HG02759 (cell line): ENCODE results near the gene RAB6B.

ENCODE experiments used
- ATAC-seq: cut with Tn5 transposase; IDR thresholded peaks from one replicate; pipeline ENCODE4 v1.9.1; 2021; ENCODE audit warnings: mild to moderate bottlenecking, moderate library complexity; ENCODE audit not compliant: unreplicated experiment

The RAB6B gene

DNA sequence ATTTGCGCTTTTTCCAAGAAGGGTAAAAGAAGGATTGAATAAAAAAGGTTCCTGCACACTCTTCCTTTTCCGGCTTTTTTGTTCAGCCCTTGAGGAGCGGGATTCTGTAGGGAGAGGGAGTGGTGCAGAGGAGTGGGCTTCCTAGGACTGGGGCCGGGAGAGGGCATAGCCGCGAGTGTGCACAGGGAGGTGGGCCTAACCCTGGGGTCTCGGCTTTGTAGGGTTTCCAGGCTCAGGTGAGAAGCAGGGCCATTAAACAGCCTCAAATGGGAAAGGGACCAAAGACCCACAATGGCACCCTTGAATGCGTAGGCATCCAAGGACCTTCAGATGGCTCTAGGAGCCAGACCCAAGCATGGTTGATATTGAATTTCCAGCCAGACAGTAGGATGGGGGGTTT lies 35.4 kb upstream of the RAB6B start:
- no peak for ATAC-seq

DNA sequence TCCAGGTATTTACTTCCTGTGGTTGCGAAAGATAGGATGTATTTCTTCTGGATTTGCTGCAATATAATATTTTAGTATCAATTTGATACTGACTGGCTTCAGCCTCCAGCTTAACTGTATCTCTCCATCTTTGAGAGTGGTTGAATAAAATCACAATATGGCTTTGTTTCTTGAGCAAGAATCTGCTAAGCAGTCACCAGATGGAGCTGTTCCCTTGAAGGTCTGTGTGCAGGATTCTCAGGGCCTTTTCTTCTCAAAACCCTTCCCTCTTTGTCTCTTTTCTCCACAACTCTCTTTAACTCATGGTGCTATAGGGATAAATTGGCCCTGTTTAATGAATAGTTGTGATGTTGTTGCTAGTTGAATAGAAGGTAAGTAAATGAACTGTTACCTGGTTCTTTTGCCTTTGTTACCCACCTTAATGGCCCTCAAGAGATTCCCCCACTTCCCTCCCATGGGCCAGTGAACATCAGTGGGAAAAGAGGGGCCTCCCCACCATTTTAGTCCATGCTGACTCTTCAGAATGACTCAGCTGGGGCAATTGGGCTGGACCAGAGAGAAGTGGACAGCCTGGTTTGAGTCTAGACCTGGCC lies 34.8 kb upstream of the RAB6B start:
- no peak for ATAC-seq

GRCh38 chr3:133928903-133929607 lies 33.4 kb upstream of the RAB6B start:
- ATAC-seq = no peak

DNA sequence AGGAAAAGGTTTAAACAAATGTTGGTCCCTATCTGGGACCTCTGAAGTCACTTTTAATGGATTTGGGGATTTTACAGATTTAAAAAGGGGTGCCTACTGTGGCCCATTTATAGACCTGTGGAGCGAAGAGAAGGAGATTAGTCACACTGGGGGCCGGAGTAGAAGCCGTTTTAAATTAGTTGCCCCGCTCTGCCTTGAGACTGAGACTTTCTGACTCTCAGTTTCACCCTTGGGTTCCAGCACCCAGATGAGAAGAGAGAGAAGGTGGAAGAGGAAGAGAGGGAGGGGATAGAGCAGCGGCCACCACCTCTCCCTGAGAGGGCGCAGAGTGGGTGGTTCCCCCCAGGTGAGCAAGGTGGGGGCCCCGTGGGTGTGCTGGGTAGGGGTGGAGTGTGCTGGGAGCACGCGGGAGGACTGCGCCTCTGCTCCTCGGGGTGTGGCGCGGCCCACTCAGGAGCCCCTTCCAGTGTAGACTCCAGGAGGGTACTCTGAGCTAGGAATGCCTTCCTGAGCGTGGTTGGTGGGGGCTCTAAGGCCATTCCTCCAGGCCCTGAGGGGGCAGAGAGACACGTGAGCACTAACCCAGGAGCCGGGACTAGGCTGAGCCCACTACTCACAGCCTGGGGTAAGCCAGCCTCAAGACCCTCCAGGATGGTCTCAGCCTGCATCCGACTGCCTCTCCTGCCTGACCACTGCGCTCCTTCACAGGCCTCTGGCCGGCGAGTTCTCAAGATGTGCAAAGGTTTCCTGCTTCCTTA lies 32.6 kb upstream of the RAB6B start:
- ATAC-seq = no peak

- ATAC-seq = peak; percentile 87
These were observed 31.9 kb upstream of the RAB6B start for GRCh38 chr3:133927540-133928066.

- peak; percentile 16 for ATAC-seq
These were observed 31.3 kb upstream of the RAB6B start for GRCh38 chr3:133926736-133927539.

DNA sequence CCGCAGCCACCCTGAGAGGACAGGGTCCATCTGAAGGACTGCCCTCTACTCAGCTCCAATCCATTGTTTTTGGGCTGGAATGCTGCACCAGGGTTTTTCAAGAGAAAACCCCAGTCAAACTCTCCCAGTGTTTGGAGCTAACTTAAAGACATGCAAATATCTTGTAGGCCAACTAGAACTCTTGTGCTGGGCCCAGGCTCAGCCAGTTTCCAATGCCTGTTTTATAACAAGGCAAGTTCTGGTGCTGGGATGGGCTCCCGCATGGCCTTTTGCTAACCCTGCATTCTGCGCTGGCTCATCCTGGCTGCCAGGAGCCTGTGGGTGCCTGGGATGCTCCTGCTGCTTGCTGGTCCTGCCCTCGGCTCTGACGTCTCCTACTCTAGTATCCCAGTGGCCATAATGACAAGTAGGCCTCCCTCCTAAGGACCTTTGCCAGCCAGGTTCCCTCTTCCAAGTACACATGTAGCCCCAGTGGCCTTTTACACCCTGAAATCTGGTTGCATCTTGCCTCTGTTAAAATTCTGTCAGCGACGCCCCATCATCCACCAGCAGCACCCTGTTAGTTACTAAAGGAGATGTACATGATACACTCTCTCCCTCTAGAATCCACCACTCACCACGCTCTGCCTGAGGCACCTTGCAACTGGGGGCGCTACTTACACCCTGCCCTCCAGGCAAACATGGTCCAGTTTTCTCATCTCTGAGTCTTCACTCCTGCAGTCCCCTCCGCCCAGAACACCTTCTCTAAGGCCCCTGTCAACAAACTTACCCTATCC lies 30.5 kb upstream of the RAB6B start:
- no peak for ATAC-seq

DNA sequence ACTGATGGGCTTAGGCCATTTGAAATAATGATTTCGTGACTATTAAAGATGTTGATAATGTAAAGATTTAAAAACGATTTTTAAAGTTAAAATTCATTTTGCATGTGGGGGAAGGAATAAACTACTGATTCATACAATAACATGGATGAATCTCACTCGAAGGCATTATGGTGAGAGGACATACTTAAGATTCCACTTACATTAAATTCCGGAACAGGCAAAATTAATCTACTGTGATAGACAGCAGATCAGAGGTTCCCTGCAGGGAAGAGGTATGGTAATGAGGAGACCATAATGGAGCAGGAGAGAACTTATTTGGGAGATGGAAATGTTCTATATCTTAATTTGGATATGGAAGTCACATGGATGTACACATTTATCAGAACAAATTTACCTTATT lies 28.4 kb upstream of the RAB6B start:
- ATAC-seq = no peak

DNA sequence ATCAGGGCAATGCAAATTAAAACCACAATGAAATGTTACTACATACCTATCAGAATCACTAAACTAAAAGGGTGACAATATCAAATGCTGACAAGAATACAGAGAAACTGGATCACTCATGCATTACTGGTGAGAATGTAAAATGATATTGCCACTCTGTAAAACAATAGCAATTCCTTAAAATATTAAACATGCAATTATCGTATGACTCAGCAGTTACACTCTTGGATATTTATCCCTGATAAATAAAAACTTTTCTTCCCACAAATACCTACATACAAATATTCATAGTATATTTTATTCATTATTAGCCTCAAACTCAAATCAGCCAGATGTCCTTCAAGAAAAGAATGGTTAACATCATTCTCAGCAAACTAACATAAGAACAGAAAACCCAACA lies 25.9 kb upstream of the RAB6B start:
- no peak for ATAC-seq

DNA sequence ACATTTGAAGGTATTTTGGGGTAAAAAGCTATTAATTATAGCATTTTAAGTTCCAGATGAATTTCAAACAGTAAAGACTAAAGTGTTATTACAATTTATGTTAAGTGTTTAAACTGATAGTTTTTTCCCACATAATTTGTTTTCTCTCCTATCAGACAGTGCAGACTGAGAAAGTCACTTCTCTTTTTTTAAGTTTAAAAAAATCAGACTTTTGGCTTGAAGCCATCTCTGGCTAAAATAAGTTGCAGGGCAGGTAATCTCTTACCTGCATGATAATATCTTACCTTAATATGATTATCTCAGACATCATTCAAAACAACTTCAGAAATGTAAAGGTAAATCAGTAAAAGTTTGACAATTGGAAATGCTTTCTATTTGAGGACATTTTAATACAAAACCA lies 21.5 kb upstream of the RAB6B start:
- no peak for ATAC-seq

- no peak for ATAC-seq
These were observed 20.3 kb upstream of the RAB6B start for GRCh38 chr3:133915685-133916658.

DNA sequence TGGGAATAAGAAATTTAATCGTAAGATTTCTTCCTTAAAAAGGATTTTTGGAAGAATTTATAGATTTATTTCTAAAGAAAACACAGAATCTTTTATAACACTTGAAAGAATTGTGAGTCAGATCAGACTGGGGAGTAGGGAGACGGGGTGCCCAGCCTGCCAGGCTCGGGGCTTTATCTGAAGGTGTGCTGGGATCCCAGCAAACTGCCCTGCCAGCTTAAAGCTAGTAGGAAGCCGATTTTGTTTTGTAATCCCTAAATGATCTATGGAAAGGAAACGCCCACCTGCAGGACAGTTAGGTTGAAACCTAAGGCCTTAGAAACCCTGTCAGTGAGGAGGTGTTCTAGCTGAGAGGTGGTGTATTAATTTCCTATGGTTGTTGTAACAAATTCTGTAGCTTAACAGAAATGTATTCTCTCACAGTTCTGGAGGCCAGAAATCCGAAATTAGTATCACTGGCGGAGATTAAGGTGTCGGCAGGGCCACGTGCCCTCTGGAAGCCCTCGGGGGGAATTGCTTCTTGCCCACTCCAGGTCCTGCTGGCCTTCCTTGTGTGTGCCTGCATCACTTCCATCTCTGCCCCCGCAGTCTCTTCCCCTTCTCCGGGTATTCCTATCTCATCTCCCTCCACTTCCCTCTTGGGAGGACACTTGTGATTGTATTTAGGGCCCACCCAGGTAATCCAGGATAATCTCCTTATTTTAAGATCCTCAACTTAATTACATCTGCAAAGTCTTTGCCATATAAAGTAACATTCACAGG lies 19.3 kb upstream of the RAB6B start:
- no peak for ATAC-seq

GRCh38 chr3:133910422-133910821 lies 14.7 kb upstream of the RAB6B start:
- no peak for ATAC-seq

- ATAC-seq = no peak
These were observed 9.7 kb upstream of the RAB6B start for GRCh38 chr3:133905376-133905775.

DNA sequence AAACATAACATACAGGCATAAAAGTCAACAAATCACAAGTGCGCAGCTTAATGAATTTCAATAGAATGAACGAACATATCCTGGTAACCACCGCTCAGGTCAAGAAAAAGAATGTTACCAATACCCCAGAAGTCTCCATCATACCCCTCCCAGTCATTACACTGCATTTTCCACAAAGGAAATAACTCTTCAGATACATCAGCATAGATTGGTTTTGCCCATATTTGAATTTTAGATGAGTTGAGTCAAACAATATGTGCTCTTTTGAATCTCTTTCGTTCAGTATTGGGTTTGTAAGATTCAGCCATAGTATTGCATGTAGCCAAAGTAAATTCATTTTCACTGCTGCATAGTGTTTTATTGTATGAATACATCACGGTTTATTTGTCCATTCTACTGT lies 6.2 kb upstream of the RAB6B start:
- no peak for ATAC-seq

DNA sequence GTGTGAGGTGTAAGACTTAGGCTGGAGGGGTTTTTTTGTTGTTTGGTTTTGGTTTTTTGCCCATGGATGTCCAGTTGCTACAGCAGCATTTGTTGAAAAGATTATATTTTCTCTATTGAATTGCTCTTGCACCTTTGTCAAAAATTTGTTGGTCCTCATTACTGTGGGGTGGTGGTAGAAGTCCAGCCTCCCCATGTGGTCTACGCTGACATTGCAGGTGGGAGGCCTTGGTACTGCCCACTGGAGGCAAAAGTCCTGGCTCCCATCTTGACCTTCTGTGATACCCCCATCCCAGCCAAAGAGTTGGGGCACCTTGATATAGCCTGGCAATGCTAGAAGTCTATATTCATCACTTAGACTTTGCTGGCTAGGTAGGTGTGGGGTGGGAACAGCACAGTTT lies 5.4 kb upstream of the RAB6B start:
- ATAC-seq = no peak

GRCh38 chr3:133899311-133899710 lies 3.6 kb upstream of the RAB6B start:
- no peak for ATAC-seq

DNA sequence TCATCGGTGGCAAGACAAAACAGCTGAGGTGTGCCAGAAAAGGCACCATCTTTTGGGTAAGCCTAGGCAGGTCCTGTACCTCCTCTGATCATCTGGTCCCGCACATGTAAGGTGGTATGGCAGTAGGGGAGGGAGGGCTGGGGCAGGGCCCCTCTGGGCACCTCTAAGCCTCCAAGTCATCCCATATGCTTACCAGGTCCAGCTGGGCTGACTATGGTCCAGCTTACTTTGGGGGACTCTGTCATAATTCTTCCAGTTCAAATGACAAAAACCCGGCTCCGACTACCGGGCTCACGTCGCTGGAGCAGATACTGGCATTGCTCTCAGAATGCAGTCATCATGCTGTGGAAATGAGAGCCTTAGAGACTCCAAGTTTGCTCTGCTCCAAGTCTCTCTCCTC lies 1.9 kb upstream of the RAB6B start:
- ATAC-seq = no peak
